ENCODE data around the gene STK32B. TPM values are rescaled to one million over a fixed set of nuclear protein-coding genes. Genes with fewer than 3 reads are reported as not detected.

STK32B gene
- total and polyA plus RNA-seq, 2 of the 8 experiments (the other 6 are each of a cell fraction or from before 2014, with no cell fraction given) = 2.3 to 2.5 TPM

- TF ChIP-seq RXRA (IDR thresholded peaks at IDR 0.05; ENCODE audit: insufficient read depth, low read depth, low read length) (no peak), JUN (IDR thresholded peaks at IDR 0.05; ENCODE audit: low read depth, low read length) (no peak), USF2 (IDR thresholded peaks at IDR 0.05; ENCODE audit: low read length) (no peak), SUZ12 (IDR thresholded peaks at IDR 0.05; ENCODE audit: low read length) (no peak), BRCA1 (IDR thresholded peaks at IDR 0.05; ENCODE audit: low read depth, low read length) (no peak), MAFK (IDR thresholded peaks at IDR 0.05; ENCODE audit: low read depth, low read length) (no peak)
Measured at GRCh38 chr4:5458676-5459075, 407.4 kb downstream of the STK32B start (continued).

Measured in H1 (cell line).